GM21576 (cell line): Measurements from ENCODE around the gene NIPAL1.

ENCODE experiments used
- ATAC-seq: cut with Tn5 transposase; IDR thresholded peaks from one replicate; pipeline ENCODE4 v1.9.1; 2021; ENCODE audit warnings: mild to moderate bottlenecking, moderate library complexity; ENCODE audit not compliant: unreplicated experiment

The NIPAL1 gene

GRCh38 chr4:48058617-48059530 lies 42.3 kb downstream of the NIPAL1 start:
- ATAC-seq = no peak

- ATAC-seq = no peak
Measured at GRCh38 chr4:48064349-48064748, 47.8 kb downstream of the NIPAL1 start.

DNA sequence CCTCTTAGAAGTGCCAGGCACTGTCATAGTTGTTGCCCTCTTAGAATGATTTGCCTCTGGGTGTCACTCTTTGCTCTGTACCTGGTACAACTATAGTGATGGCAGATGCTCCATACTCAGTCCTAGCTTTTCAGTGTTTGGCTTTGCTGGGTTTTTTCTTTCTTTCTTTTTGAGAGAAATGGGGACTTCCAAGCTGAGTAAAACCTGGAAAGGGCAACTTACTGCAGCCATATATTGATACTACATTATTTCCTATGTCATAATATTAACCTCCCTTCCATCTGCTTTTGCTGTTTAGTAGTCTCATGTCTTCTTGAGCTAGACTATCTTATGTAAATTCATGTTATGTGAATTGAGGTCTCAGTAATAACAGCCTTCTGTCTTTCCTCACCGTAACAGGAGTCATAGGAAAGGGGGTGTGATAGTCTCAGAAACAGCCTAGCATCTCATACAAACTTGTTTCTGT lies 49.0 kb downstream of the NIPAL1 start:
- ATAC-seq = no peak

GRCh38 chr4:48067536-48067935 lies 51.0 kb downstream of the NIPAL1 start:
- no peak for ATAC-seq

GRCh38 chr4:48068182-48068581 lies 51.6 kb downstream of the NIPAL1 start:
- no peak for ATAC-seq

DNA sequence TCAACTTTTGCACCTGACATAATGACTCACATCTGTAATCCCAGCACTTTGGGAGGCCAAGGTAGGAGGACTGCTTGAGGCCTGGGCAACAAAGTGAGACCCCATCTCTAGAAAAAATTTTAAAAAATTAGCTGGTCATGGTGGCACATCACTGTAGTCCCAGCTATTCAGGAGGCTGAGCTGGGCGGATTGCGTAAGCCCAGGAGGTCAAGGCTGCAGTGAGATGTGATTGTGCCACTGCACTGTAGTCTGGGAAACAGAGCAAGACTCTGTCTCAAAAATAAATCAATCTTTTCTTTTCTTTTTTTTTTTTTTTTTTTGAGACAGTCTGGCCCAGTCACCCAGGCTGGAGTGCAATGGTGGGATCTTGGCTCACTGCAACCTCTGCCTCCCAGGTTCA lies 52.5 kb downstream of the NIPAL1 start:
- ATAC-seq = no peak

DNA sequence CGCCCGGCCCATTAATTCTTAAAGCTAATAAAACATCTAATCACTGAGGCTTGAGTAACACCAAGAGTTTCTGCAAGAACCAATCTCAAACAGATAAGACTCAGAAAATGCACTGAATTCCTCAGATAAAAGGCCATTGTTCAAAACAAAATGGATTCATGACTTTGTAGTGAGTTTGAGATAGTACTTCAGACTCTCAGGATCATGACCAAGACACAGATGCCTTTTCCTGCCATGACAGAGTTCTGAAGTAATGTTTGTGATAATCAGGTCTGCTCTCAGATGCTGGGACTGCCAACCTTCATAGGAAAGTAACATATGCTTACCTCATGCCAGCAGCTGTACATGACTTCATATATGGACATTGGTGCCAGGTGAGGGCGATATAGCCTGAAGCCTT lies 54.6 kb downstream of the NIPAL1 start:
- no peak for ATAC-seq

DNA sequence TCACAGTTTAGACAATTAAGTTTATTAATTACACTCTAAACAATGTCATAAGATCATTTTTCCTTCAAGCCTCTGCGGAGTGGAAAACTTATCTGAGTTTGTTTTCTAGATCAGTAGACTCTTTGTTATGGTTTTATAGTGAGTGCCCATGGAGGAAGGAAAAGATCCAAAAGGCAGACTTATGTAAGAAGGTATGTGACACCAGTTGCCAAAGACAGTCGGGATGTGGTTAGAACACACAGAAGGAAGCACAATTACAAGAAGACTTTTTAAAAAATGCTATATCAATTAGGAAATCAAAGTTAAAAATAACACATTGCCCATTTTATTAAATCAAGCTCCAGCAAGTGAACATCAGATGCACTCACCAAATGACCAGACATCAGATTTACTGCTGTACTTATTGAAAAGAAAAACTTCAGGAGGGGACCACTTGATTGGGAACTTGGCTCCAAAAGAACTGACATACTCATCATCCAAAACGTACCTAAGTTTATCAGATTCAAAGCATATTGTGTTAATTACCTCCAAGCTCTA lies 57.1 kb downstream of the NIPAL1 start:
- no peak for ATAC-seq

DNA sequence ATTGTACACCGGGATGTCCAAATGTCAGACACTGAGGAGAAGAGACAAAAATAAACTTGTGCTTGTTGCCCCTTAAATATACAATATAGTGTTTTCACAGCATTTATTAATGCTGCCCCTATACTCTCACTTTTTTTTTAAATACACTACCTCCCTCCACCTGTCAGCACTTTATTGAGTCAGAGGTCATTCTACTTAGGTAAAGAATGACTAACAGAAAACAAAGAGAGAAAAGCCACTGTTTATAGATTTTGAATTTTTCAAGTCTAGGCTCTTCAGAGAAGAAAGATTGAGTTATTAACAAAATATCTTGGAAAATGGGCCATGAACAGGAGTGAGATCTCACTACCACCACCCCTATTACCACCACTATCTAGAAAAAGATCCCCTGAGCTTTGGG lies 58.1 kb downstream of the NIPAL1 start:
- ATAC-seq = no peak

- ATAC-seq = no peak
Measured at GRCh38 chr4:48078425-48078824, 61.9 kb downstream of the NIPAL1 start.

DNA sequence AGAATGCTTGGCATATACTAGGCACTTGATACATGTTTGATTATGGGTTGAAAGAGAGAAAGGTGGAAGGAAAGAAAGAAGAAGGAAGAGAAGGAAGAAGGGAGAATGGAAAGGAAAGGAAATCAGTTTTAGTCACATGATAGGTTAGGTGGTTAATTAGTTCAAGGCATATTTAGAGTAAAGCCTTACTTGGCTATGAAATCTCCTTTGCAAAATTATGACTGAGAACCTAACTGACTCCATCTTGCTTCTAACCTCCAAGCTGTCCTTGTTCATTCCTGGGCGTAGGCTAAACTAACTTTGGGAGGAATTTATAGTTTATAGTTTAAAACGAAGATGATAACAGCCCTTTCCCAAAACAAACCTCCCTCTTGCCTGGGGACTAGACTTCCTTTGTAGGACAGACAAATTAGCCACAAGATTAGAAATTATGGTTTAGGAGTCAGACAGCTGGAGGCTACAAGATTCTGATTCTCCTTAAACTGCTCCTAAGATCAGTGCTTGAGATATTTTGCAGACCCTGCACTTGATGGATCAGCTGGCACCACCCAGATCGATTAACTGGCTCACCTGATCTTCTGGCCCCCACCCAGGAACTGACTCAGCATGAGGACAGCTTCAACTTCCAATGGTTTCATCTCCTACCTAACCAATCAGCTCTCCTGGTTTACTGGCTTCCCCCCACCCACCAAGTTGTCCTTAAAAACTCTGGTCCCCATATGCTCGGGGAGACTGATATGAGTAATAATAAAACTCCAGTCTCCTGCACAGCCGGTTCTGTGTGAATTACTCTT lies 62.5 kb downstream of the NIPAL1 start:
- ATAC-seq = no peak

DNA sequence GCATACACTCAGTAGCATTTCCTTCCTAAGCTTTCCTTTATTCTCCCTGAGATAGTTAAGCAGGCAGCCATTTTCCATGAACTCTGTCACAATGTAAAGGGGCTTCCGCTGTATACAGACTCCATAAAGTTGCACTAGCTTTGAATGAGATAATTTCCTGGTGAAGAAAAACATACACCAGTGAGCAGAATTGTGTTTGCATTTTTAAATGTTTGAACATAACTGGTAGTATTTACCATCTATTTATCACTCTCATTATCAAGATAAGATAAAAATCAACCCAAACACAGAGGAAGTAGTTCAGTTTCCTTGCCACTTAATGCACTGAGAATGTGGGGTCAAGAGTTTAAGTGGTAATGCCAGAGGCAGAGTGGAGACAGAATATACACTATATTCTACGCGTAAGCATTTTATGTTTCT lies 63.4 kb downstream of the NIPAL1 start:
- no peak for ATAC-seq

GRCh38 chr4:48081196-48081595 lies 64.6 kb downstream of the NIPAL1 start:
- ATAC-seq = no peak

- ATAC-seq = no peak
Measured at GRCh38 chr4:48082956-48083355, 66.4 kb downstream of the NIPAL1 start.

DNA sequence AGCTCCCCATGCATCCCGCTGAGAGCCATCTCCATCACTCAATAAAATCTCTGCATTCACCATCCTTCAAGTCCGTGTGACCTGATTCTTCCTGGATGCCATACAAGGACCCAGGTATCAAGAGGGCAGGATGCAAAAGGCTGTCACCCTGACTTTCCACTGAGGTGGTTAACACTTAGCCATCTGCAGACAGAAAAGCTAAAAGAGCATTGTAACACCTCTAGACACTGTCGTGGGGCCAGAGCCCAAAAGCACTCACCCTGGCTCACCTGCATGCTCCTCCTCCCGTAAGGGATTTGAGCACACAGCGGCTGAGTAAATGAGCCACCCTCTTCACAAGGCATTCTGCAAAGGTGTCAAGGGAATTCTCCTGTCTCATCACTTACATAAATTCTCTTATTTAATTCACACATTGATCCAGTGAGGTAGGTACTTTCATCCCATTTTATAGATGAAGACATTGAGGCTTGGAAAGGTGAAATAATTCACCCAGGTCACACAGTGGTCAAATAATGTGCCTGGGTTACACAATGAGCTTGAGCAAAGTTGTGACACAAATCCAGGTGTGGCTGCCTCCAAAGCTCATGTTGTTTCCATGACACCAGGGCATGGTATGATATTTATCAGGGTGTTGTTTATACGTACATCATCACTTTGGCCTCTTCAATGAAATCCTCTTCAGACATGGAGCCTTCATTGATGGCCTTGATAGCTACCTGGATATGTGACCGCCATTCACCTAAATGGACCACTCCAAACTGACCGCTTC lies 69.4 kb downstream of the NIPAL1 start:
- no peak for ATAC-seq
